SK-N-SH treated with all-trans-retinoic acid at 6 μM for 48 hours (cell line): ENCODE results near the gene TRPM2.

Experiments used
- ATAC-seq: fragments of 200-7000 bp; cut with Tn5 transposase; 3 replicates; pipeline ENCODE4 v1.9.1; 2020; ENCODE audit warnings: mild to moderate bottlenecking, moderate library complexity
- ARNTL ChIP-seq: fragments of 450-650 bp; formaldehyde crosslinking; IDR thresholded peaks from 2 replicates; pipeline ENCODE4 v1.5.0; 2020; ENCODE audit warnings: low read depth, mild to moderate bottlenecking, moderate library complexity, borderline replicate concordance
- BACH2 ChIP-seq: fragments of 250-450 bp; sonication (Bioruptor Pico); IDR thresholded peaks from 2 replicates; pipeline ENCODE4 v1.9.0; 2021; ENCODE audit warnings: mild to moderate bottlenecking, borderline replicate concordance
- CSDC2 ChIP-seq: fragments of 250-450 bp; sonication (Bioruptor Pico); IDR thresholded peaks from 2 replicates; pipeline ENCODE4 v1.5.0; 2020; ENCODE audit warnings: mild to moderate bottlenecking, moderate library complexity
- ESRRG ChIP-seq: fragments of 250-450 bp; sonication (Bioruptor Pico); IDR thresholded peaks from 2 replicates; pipeline ENCODE4 v1.6.1; 2021; ENCODE audit warnings: mild to moderate bottlenecking
- GLIS3 ChIP-seq: fragments of 250-450 bp; sonication (Bioruptor Pico); IDR thresholded peaks from 2 replicates; pipeline ENCODE4 v1.5.0; 2020; ENCODE audit warnings: mild to moderate bottlenecking, moderate library complexity
- ISL1 ChIP-seq: fragments of 250-450 bp; sonication (Bioruptor Pico); IDR thresholded peaks from 2 replicates; pipeline ENCODE4 v2.1.2; 2022; ENCODE audit warnings: mild to moderate bottlenecking, moderate library complexity
- OSR1 ChIP-seq: fragments of 250-450 bp; sonication (Bioruptor Pico); IDR thresholded peaks from 2 replicates; pipeline ENCODE4 v1.8.0; 2022; ENCODE audit warnings: moderate library complexity, mild to moderate bottlenecking, inconsistent platforms
- POU6F1 ChIP-seq: fragments of 250-450 bp; sonication (Bioruptor Pico); IDR thresholded peaks from 2 replicates; pipeline ENCODE4 v1.8.0; 2021; ENCODE audit warnings: low read depth, mild to moderate bottlenecking, moderate library complexity, borderline replicate concordance
- PPARA ChIP-seq: fragments of 250-450 bp; sonication (Bioruptor Pico); IDR thresholded peaks from 2 replicates; pipeline ENCODE4 v1.5.0; 2020; ENCODE audit warnings: mild to moderate bottlenecking, borderline replicate concordance
- RARB ChIP-seq: fragments of 250-450 bp; sonication (Bioruptor Pico); IDR thresholded peaks from 2 replicates; pipeline ENCODE4 v1.8.0; 2021; ENCODE audit warnings: mild to moderate bottlenecking, moderate library complexity
- TCF4 ChIP-seq: fragments of 250-450 bp; sonication (Bioruptor Pico); IDR thresholded peaks from 2 replicates; pipeline ENCODE4 v1.8.0; 2021; ENCODE audit warnings: mild to moderate bottlenecking, moderate library complexity, borderline replicate concordance
- TOX ChIP-seq: fragments of 250-450 bp; sonication (Bioruptor Pico); IDR thresholded peaks from 2 replicates; pipeline ENCODE4 v1.8.0; 2021; ENCODE audit warnings: mild to moderate bottlenecking, moderate library complexity, borderline replicate concordance
- ZFP3 ChIP-seq: fragments of 250-450 bp; sonication (Bioruptor Pico); IDR thresholded peaks from 2 replicates; pipeline ENCODE4 v1.5.0; 2020; ENCODE audit warnings: mild to moderate bottlenecking, moderate library complexity
- ZFP30 ChIP-seq: fragments of 450-650 bp; formaldehyde crosslinking; IDR thresholded peaks from 2 replicates; pipeline ENCODE4 v1.5.0; 2022; ENCODE audit warnings: mild to moderate bottlenecking, moderate library complexity
- ZNF565 ChIP-seq: fragments of 450-650 bp; formaldehyde crosslinking; conservative IDR thresholded peaks from 2 replicates; pipeline ENCODE4 v1.5.0; 2020; ENCODE audit warnings: low read depth, mild to moderate bottlenecking, moderate library complexity
- ZNF70 ChIP-seq: fragments of 450-650 bp; formaldehyde crosslinking; IDR thresholded peaks from 2 replicates; pipeline ENCODE4 v1.5.0; 2020; ENCODE audit warnings: mild to moderate bottlenecking, moderate library complexity
- ZNF8 ChIP-seq: fragments of 450-650 bp; formaldehyde crosslinking; IDR thresholded peaks from 2 replicates; pipeline ENCODE4 v1.5.0; 2020; ENCODE audit warnings: mild to moderate bottlenecking, moderate library complexity
- TF ChIP-seq, protein P1 (sequence below): fragments of 250-450 bp; sonication (Bioruptor Pico); IDR thresholded peaks from 2 replicates; pipeline ENCODE4 v1.5.0; 2020; ENCODE audit warnings: mild to moderate bottlenecking, moderate library complexity
- TF ChIP-seq, protein P2 (sequence below): fragments of 250-450 bp; sonication (Bioruptor Pico); IDR thresholded peaks from 2 replicates; pipeline ENCODE4 v1.5.1; 2021; ENCODE audit warnings: mild to moderate bottlenecking, moderate library complexity
- TF ChIP-seq, protein P3 (sequence below): fragments of 250-450 bp; sonication (Bioruptor Pico); IDR thresholded peaks from 2 replicates; pipeline ENCODE4 v1.8.0; 2020; ENCODE audit warnings: mild to moderate bottlenecking, moderate library complexity, borderline replicate concordance
- TF ChIP-seq, protein P4 (sequence below): fragments of 250-450 bp; sonication (Bioruptor Pico); IDR thresholded peaks from 2 replicates; pipeline ENCODE4 v1.5.1; 2020; ENCODE audit warnings: low read depth, mild to moderate bottlenecking, moderate library complexity

Gene TRPM2

GRCh38 chr21:44315691-44316203, 37.7 kb upstream of the TRPM2 start:
- TF ChIP-seq, protein P1, sequence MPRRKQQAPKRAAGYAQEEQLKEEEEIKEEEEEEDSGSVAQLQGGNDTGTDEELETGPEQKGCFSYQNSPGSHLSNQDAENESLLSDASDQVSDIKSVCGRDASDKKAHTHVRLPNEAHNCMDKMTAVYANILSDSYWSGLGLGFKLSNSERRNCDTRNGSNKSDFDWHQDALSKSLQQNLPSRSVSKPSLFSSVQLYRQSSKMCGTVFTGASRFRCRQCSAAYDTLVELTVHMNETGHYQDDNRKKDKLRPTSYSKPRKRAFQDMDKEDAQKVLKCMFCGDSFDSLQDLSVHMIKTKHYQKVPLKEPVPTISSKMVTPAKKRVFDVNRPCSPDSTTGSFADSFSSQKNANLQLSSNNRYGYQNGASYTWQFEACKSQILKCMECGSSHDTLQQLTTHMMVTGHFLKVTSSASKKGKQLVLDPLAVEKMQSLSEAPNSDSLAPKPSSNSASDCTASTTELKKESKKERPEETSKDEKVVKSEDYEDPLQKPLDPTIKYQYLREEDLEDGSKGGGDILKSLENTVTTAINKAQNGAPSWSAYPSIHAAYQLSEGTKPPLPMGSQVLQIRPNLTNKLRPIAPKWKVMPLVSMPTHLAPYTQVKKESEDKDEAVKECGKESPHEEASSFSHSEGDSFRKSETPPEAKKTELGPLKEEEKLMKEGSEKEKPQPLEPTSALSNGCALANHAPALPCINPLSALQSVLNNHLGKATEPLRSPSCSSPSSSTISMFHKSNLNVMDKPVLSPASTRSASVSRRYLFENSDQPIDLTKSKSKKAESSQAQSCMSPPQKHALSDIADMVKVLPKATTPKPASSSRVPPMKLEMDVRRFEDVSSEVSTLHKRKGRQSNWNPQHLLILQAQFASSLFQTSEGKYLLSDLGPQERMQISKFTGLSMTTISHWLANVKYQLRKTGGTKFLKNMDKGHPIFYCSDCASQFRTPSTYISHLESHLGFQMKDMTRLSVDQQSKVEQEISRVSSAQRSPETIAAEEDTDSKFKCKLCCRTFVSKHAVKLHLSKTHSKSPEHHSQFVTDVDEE: no peak
- TF ChIP-seq, protein P2, sequence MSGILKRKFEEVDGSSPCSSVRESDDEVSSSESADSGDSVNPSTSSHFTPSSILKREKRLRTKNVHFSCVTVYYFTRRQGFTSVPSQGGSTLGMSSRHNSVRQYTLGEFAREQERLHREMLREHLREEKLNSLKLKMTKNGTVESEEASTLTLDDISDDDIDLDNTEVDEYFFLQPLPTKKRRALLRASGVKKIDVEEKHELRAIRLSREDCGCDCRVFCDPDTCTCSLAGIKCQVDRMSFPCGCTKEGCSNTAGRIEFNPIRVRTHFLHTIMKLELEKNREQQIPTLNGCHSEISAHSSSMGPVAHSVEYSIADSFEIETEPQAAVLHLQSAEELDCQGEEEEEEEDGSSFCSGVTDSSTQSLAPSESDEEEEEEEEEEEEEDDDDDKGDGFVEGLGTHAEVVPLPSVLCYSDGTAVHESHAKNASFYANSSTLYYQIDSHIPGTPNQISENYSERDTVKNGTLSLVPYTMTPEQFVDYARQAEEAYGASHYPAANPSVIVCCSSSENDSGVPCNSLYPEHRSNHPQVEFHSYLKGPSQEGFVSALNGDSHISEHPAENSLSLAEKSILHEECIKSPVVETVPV (CRISPR knock-in tag): no peak
- TF ChIP-seq ZNF565 (CRISPR knock-in tag) (no peak), ZNF8 (CRISPR knock-in tag) (no peak), BACH2 (no peak), ARNTL (CRISPR knock-in tag) (no peak), OSR1 (no peak), ZNF70 (CRISPR knock-in tag) (no peak), TCF4 (no peak), ZFP3 (CRISPR knock-in tag) (no peak), POU6F1 (no peak), CSDC2 (no peak), ESRRG (CRISPR knock-in tag) (no peak), PPARA (CRISPR knock-in tag) (no peak), GLIS3 (CRISPR knock-in tag) (no peak)
- TF ChIP-seq, protein P3, sequence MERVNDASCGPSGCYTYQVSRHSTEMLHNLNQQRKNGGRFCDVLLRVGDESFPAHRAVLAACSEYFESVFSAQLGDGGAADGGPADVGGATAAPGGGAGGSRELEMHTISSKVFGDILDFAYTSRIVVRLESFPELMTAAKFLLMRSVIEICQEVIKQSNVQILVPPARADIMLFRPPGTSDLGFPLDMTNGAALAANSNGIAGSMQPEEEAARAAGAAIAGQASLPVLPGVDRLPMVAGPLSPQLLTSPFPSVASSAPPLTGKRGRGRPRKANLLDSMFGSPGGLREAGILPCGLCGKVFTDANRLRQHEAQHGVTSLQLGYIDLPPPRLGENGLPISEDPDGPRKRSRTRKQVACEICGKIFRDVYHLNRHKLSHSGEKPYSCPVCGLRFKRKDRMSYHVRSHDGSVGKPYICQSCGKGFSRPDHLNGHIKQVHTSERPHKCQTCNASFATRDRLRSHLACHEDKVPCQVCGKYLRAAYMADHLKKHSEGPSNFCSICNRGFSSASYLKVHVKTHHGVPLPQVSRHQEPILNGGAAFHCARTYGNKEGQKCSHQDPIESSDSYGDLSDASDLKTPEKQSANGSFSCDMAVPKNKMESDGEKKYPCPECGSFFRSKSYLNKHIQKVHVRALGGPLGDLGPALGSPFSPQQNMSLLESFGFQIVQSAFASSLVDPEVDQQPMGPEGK (CRISPR knock-in tag): no peak
- TF ChIP-seq, all 23 proteins: peak for 0
- ATAC-seq: no peak; the same call in 2 of the 3 replicates

GRCh38 chr21:44316277-44316900, 37.0 kb upstream of the TRPM2 start:
- ATAC-seq: no peak
- TF ChIP-seq ESRRG (CRISPR knock-in tag) (no peak), CSDC2 (no peak), BACH2 (no peak), POU6F1 (no peak), ISL1 (CRISPR knock-in tag) (no peak), OSR1 (no peak), ARNTL (CRISPR knock-in tag) (no peak), ZFP30 (CRISPR knock-in tag) (no peak), ZNF8 (CRISPR knock-in tag) (no peak), ZNF565 (CRISPR knock-in tag) (no peak), ZNF70 (CRISPR knock-in tag) (no peak), ZFP3 (CRISPR knock-in tag) (no peak), TOX (no peak), GLIS3 (CRISPR knock-in tag) (no peak), RARB (CRISPR knock-in tag) (no peak)
- TF ChIP-seq, protein P1: no peak
- TF ChIP-seq, protein P4, sequence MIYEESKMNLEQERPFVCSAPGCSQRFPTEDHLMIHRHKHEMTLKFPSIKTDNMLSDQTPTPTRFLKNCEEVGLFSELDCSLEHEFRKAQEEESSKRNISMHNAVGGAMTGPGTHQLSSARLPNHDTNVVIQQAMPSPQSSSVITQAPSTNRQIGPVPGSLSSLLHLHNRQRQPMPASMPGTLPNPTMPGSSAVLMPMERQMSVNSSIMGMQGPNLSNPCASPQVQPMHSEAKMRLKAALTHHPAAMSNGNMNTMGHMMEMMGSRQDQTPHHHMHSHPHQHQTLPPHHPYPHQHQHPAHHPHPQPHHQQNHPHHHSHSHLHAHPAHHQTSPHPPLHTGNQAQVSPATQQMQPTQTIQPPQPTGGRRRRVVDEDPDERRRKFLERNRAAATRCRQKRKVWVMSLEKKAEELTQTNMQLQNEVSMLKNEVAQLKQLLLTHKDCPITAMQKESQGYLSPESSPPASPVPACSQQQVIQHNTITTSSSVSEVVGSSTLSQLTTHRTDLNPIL: no peak
- TF ChIP-seq, protein P3 (CRISPR knock-in tag): no peak
